ENCODE data around the gene EIF2B1.
"Not testable (repeated sequence)": the region's sequence is repeated elsewhere in the genome, so short reads cannot be mapped to it uniquely, and the experiment has no call there.

Gene EIF2B1

DNA sequence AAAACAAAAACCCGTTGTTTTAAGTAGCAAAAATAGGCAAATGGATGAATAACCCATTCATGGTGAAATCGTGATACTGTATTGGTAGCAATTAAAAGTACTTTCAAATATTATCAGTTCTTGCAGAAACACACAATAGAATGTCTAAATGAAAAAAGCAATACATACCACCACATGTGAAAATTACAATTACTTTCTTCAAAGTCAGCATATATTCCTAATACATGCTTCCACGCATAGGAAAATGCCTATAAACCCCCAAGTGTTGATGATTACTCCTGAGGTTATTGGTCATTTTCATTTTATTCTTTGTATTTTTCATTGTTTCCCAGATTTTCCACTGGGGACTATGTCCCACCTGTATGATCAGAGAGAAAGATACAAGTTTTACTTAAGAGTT is 16.3 kb downstream of the EIF2B1 start:
- no peak for DNase-seq

DNA sequence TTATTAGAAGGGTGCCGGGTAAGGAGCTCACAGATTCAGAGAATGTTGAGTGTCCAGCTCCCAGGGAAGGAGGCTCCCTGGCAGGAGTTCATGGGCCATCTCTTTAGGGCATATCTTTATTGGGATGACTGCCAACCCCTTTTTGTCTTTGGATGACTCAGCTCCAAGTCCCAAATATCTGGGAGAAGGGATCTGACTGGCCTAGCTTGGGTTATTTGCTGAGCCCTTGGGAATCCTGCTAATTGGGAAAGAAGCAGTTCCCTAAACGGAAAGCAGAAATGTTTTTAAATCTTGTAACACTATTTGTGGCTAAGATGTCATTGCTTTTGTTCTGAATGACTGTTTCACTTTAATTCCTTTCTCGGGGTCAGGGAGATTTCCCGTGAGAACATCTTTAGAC is 19.0 kb downstream of the EIF2B1 start:
- DNase-seq: no peak

DNA sequence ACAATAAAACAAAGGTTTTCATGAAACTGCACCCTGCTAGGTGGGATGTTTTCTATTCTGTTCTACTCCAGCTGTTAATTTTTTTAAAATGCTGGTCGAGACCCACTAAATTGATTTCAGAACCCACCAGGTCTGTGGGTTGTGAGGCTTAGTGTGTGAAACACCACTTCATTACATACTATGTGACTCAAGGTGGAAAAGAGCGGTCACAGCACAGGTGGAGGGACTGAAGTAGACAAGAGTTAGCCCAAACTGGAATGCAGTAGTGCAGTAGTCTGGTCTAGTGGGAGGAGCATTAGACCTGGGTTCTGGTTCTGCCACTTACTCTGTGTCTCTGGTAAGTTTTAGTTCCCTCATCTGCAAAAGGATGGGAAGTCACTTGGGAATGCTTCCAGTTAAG is 19.4 kb downstream of the EIF2B1 start:
- no peak for DNase-seq

DNA sequence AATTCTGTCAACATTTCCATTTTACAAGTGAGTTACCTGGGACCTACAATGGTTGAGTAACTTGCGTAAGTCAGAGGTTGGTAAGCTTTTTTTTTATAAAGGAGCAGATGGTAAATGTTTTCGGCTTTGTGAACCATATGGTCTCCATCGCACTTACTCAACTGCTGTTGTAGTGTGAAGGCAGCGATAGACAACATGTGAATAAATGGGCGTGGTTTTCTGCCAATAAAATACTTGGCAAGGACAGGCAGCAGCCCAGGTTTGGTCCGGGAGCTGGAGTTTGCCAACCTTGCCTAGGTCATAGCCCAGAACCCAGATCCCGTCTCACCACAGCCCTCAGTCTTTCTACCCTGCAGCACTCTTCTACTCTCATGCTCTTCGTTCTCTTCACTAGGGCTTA is 25.3 kb downstream of the EIF2B1 start:
- DNase-seq: no peak

DNA sequence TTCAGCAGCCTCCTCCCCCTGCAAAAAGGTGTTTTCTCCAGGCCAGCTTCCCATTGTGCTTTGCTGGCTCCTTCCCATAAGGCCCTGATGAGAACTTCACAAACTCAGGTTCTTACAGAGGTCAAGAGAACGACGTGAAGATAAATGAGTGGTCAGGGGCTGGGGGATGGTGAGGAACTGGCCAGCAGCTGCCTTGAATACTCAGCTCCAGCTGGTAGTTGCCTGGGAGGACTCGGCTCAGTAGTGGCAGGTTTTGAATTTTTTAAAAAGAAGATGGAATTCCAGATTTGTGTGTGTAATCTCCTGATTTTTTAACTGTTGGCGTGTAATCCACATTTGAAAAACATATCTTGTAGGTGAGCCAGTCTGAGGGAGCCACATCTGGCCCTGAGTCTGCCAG is 25.7 kb downstream of the EIF2B1 start:
- DNase-seq: no peak

- not testable (repeated sequence) for DNase-seq
Measured at GRCh38 chr12:123603495-123603894, 30.0 kb downstream of the EIF2B1 start.

- DNase-seq: peak; percentile 29
Measured at GRCh38 chr12:123602651-123603195, 30.8 kb downstream of the EIF2B1 start.

GRCh38 chr12:123601602-123602489 is 31.6 kb downstream of the EIF2B1 start, which contains the start of gene DDX55:
DDX55 (plus strand) TSS chr12:123602099; CDS start chr12:123602149, 50 bp downstream.
- peak; percentile 89 for DNase-seq

DNA sequence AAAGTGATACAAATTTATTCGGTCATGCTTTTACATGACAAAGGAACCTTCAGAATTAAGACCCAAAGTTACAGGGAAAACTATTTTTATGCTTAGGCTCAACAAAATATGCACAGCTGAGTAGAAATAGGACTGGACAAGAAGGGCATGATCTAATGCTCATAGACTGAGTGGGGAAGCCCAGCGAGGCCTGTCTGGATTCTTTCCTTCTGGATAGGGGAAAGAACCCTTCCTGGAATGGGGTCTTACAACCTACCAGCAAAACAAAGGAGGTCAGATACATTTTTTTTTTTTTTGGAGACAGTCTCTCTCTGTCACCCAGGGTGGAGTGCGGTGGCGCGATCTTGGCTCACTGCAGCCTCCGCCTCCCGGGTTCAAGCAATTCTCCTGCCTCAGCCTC is 33.8 kb downstream of the EIF2B1 start:
- no peak for DNase-seq

DNA sequence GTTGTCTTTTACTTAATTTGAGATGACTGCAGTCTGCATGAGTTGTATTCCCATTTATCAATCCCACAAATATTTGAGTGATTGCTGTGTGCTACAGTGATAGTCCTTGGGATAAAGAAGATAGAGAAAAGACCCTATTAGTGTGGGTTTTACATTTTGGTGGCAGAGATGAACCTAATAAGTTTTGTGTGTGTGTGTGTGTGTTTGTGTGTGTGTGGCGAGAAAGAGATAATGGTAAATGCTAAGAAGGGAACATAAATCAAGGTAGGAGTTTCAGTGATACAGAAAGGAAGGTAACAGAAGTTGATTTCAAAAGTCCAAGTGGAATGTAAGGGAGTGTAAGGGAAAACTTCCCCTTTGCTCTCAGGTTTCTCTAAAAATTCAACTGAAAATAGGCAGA is 34.2 kb downstream of the EIF2B1 start:
- DNase-seq: no peak

- DNase-seq: no peak
Measured at GRCh38 chr12:123598522-123598921, 35.0 kb downstream of the EIF2B1 start.

DNA sequence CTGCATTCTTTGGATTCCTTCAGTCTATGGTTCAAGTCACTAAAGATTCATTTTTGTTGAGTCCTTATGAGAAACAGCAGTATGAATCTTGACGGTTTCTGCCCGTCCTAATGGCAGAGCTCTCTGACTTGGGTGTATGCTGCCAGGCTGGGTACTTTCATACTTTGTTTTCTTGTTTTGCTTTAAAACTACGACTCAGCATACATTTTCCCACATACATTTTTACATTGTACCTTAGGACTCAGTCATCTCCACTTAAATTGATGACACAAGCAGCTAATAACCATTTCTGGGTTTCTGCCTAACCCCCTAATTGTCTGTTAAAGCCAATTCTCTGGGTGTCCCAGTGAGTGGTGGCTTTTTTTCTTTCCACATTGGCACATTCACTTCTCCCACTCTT is 36.4 kb downstream of the EIF2B1 start:
- no peak for DNase-seq

DNA sequence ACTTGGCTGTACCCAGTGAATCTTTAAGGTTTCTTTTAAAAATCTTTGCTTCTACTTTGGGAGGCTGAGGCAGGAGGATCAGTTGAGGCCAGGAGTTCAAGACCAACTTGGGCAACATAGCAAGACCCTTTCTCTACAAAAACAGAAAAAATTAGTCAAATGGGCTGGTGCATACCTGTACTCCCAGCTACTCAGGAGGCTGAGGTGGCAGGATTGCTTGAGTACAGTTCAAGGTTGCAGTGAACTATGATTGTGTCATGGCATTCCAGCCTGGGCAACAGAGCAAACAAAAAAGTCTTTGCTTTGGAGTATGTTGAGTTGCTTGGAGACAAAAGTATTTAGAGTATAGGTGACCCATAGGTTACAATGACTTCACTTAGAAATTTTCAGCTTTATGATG is 37.8 kb downstream of the EIF2B1 start:
- DNase-seq: no peak

DNA sequence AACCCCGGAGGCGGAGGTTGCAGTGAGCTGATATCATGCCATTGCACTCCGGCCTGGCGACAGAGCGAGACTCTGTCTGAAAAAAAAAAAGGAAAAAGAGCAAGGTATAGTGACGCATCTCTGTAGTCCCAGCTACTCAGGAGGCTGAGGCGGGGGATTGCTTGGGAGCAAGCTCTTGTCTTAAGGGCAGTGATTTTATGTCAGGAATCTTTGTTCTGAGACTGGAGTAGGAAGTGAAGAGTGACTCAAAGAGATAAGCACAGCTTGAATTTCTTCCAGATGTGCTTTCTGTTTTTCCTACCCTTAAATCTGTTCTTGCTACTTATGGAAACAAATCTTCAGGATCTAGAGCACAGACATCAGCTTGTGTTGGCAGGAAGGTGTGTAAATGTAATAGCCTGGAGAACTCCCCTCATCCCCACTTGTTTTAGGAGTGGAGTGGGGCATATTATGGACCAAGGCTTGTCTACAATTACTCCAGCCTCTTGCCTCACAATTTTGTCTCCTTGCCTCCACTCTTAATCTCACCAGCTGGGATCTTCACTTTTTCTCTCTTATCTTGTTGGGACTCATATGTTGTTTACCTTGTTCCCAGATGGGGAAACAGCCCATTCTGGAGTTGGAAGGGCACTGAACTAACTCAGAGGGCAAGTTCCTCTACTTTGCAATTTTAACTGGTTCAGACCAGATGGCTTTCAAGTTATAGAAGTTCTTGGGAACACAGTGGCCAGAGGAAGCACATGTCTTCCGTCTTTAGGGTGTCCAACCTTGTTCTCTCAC is 41.6 kb downstream of the EIF2B1 start:
- no peak for DNase-seq

DNA sequence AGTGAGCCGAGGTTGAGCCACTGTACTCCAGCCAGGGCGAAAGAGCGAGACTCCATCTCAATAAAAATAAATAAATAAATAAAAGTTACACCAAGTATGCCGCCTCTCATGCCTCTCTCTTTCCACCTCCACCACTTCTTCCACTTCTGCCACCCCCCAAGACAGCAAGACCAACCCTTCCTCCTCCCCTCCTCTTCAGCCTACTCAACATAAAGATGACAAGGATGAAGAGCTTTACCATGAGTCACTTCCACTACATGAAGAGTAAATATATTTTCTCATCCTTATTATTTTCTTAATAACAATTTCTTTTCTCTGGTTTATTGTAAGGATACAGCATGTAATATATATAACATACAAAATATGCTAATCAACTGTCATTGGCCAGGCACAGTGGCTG is 52.7 kb downstream of the EIF2B1 start:
- DNase-seq: no peak

DNA sequence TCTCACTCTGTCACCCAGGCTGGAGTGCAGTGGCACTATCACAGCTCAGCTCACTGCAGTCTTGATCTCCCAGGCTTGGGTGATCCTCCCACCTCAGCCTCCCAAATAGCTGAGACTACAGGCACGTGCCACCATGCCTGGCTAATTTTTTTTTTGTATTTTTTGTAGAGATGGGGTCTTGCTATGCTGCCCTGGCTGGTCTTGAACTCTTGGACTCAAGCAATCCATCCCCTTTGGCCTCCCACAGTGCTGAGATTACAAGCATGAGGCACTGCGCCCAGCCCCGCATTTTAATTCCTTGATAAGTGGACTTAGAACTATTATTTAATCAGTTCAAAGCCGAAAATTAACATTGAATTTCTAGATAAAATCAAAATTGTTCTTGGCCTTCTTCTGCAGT is 54.7 kb downstream of the EIF2B1 start:
- not testable (repeated sequence) for DNase-seq

DNA sequence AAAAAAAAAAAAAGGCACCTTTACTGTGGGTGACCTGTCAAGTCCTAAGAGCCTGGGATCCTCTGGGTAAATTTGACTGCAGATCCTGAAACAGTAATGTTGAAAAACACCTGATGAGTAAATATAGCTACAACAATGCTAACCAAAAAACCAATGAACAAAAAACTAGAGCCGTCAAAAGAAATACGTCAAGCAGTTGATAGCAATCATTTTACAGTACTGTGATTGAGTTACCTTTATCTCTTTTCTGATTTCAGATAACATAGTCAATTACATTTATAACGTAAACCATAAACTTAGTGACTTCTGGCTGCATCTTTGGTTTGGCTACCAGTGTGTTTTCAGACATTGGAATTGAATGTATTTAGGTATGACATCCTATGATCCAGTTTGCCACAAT is 55.2 kb downstream of the EIF2B1 start:
- DNase-seq: no peak

DNA sequence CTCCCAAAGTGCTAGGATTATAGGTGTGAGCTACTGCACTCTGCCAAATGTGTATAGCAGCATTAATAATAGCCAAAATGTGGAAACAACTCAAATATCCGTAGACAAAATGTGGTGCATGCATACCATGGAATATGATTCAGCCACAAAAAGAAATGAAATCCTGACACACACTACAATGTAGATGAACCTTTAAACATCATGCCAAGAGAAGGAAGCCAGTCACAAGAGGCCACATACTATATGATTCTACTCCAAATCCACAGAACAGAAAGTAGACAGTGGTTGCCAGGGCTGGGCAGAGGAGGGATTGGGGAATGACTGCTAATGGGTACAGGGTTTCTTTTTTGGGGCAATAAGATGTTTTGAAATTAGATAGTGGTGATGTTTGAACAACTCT is 56.9 kb downstream of the EIF2B1 start:
- DNase-seq: no peak

- no peak for DNase-seq
Measured at GRCh38 chr12:123573870-123574269, 59.6 kb downstream of the EIF2B1 start.

GRCh38 chr12:123572391-123572790 is 61.1 kb downstream of the EIF2B1 start:
- DNase-seq: no peak

DNA sequence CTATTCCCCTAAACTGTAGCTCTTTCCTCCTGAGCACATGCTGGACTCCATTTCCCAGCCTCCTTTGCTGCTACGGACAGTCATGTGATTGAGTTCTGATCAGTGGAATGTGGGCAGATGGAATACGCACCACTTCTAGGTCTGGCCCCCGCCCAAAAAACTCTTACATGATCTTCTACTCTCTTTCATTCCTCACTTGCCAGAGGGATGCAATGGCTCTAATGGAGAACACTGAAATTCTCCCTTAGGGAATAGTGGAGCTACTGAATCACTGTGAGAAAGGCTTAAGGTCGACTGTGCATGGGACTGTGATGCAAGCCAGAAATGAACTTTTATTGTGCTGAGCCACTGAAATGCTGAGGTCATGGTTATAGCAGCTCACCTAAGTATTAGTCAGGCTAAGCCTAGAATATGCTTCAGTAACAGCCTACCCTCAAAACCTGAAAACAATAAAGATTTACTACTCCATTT is 62.1 kb downstream of the EIF2B1 start:
- no peak for DNase-seq

All from activated CD4-positive, alpha-beta T cell treated with anti-CD3 and anti-CD28 coated beads, Interleukin-10, Interleukin-2, amounts not matched to agents 100 ng/mL and 50 ng/mL, durations not matched to agents 16 hours and 8 hours (primary cell).